Stimulated activated CD8-positive, alpha-beta memory T cell treated with anti-CD3 and anti-CD28 coated beads, Interleukin-4, amount 100 ng/mL, for 1 hour (primary cell): ENCODE data around the gene UNC13C.

Experiments
- DNase-seq, 2 donors: peaks; one replicate each; pipeline ENCODE4 v3.0.0-alpha.2; 2020; ENCODE audit warnings: low read depth in 2 of 2, low spot score in 1 of 2

Gene UNC13C

DNA sequence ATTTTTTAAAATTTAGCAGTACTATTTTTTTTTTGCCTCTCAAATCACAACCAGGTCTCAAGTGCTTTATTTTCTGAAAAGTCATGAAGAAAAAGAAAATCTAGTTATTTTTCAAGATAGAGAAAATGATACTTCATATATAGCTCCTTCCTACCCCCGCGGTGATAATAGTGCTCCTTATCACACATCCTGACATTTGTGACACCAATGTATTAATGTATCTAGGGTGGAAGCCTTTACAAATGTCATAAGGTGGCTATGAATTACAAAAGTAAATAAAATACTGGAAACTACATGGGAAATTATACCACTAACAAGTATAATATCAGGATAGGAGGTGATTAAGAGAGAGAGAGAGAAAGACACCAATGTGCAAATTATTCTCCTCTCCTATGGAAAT lies 582.2 kb downstream of the UNC13C start:
- DNase-seq, result no peak

DNA sequence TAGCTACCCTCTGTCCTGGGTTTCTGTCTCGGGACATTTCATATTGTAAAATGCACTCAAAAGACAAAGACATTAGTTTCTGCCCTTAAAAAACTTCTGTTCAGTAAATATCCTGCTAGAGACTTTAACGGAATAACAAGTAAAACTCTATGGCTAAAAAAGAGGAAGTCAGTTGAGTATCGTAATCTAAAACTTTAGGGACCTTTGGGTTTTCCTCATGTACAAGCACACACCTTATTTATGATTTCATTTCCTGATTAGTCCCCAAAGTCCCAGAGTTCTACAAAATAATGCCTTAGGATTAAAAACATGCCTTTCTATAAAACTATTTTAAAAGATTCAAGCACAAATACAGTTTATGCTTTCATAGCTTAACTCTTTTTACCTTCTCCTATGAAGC lies 585.9 kb downstream of the UNC13C start:
- no peak for DNase-seq

DNA sequence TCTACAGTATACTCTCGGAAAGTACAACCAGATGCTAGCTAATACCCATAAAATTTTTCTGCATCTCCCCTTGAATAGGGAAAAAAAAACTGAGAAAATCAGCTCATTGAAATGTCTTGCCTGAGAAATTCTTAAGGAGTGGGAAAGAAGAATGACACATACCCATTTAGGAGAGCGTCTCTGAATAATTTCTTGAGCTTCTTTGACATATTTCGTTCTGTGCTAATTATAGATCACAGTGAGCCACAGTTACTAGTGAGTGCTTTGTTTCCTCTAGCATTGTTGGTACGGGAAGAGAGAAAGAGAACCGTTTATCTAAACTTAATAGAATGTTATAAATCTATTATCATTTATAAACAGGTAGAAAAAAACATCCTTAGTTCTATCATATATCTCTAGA lies 588.4 kb downstream of the UNC13C start:
- DNase-seq, result no peak

DNA sequence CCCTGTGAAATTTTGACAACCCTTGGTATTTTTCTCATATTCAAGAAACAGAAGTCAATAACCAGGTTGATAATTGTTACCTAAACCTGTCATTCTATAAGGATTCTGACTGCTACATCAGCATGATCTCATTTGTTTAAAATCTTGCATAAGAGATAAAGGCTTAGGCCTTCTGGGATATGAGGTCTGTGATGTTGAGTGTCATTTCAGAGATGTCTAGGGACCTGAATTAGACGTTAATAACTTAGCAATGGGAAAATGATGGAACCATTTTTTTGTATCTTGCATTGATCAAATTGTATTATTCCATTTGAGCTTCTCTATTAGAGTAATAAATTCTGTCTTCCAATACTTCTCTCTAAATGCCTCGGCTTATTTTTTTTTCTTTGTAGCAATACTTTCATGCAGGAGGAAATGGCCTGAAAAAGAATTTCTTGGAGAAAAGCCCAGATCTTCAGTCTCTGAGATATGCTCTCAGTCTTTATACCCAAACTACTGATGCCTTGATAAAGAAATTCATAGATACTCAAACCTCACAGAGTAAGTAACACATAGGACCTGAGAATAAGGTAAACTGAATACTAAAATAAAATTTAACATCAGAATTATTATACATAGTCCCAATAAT lies 589.3 kb downstream of the UNC13C start:
- no peak for DNase-seq

DNA sequence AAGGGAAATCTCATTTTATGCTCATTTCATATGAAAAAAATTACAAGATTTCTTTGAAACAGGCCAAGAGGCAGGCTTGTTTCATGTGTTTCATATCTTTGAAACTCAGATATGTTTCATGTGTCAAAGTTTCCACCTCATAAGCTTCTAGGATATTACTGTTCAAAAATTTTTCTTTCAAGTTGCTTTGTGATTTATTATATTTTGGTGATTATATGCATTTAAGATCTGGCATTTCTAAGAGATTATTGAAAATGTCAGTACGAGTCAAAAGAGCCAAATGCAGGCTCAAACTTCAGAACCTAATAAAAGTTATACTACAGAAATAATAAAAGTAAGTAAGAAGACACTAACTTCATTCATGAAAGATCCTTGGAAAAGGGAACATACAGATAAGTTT lies 590.1 kb downstream of the UNC13C start:
- no peak for DNase-seq

DNA sequence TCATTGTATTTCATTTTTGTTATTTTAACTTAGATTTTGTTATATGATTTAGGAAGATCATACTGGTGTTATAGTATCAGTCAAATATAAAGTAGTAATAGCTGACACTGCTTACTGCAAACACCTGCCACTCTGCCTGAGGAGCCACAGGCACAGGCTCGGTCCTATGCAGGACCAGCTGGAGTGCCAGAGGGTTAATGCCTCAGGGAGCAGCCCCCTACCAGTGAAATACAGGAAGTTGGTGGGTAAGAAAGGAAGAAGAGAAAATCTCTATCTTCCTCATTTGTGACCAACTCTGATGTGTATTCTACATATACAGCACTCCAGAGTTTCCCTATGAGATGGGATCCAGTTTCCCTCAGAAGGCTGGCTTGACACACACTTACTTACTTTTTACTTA lies 593.3 kb downstream of the UNC13C start:
- no peak for DNase-seq

DNA sequence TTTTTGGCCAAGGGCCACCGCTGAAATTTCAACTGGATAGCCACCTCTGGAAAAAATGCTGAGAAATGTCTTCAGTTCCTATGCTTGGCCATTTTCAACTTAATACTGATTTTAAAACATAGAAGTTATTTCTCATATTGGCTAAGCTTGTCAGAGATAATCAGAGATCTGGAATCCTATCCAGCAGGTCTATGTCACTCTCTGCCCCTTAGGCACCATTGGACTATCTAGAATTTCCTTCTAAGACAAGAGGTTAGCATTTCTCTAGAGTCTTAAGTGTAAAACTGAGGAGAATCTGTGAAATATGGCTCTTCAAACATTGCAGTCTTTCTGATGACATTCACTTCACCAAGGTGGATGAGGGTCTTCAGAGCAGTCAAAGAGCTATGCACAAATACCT lies 597.3 kb downstream of the UNC13C start:
- no peak for DNase-seq

DNA sequence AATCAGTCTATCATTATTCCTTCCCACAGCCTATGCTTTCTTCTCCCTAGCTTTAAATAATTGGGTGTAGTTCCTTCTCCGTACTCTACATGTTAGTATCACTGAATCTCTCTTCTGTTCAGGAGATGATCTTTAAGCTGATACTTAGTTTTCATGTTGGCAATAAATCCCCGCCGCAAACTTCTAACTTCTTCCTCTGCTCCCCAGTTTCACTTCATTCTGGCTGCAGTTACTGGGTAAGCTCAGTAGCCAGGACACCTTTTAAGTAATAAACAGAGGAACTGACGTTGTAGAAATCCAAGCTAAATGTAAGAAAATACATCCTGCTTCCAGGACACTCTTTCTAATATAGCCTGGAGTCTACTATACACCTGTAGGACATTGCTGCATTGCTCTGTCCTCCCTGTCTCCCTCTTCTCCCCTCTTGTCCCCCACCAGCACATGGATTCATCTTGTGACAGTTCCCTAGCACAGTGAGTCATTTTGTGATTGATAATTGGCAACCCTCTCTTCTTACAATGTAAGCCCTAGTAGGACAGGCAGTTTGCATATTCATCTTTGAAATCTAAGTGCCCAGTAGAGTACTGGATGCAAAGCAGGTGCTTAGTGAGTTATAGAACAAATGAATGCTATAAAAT lies 598.2 kb downstream of the UNC13C start:
- no peak for DNase-seq

DNA sequence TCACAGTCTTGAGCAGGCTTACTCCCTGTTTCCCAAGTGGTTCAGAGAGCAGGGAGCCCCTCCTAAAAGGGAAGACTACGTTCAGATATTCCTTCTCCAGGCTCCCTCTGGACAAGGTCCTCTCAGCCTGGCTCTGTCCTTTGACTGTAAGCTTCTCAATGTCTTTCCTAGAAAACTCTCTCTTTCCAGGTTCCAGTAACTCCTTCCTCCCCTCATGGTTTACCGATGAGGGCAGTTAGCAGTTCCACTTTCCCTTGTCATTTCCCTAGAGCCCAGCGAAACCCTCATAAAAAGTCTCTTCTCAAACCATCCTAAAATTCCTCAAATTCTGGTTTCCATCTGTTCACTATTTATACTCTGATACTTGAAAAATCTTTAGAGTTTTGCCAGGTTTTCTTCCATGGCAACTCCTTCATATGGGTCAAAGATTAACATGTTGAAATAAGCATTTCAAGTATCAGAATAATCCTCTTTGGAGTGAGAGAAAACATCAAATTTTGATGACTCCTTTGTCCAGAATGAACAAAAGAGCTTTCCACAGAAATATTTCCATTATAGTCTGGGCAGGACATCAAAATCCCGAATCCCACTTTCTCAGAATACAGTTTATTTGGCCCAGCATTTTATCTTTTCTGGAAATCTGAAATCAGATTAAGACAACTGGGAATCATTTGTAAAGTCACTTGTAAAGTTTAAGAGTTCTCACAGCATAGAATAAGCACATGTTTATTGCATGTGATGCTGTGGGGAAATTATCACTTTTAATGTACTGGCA lies 599.4 kb downstream of the UNC13C start:
- DNase-seq, result no peak

DNA sequence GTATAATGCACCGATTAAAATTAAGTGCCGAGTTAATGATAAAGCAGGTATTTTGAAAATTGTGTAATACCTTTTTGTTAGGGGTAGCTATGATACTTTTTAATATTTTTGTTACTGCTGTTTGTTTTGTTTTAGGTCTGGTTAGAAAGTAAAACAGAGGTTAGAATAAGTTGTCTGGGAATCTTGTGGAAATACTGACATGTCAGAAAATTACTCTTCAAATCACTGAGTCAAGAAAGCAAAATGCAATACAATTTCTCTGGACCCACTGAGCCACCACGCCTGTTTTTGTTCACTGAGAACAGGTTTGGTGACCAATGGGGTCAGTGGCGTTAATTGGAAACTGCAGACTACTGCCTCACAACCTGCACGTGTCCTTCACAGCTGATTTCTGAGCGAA lies 601.6 kb downstream of the UNC13C start:
- DNase-seq, result no peak

DNA sequence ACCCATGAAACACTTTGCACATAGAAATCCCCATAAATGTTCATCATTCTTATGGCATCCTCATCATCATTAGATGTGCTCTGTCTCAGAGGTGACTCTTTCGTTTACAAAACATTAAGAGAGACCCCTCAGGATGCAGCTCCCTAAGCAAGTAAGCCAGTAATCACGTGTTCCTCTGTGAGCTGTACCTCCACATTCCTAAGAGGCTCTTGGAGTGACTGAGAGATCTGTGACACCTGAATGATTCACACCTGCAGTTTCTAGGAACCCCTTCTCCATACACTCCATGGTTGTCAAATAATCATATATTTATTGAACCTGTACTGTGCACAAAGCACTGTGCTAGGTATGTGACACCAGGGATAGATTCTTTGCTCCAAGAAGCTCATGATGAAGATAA lies 602.4 kb downstream of the UNC13C start:
- no peak for DNase-seq

DNA sequence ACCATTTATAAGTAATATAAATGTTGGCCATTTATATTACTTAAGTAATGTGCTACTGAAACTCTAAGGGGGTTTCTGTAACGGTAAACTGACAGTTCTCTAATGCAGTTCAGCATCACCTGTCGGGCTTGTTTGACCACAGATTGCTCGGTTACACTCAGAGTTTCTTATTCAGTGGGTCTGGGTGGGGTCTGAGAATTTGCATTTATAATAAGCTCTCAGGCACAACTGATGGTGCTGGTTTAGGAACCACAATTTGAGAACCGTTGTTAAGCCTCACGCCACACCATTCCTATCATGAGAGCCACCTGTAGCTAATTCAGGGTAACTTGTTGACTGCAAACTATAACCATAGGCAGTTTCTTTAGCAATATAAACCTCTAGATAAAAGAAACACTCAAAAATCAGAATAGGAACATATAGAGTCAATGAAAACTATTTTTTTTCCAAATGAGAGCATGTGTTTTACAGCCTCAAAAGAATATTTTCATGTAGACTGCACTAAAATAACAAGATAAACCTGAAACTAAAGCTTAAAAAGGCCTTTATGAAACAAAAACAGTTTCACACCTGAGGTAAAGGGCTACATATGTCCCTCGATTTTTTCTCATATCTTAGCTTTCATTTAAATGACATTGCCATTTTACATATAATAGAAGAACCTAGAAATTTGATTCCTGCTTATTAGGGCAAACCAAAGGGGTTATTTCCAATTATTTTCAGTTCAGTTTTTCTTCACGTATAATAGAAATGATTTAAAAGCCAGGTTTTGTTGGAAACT lies 604.8 kb downstream of the UNC13C start:
- DNase-seq, result no peak

DNA sequence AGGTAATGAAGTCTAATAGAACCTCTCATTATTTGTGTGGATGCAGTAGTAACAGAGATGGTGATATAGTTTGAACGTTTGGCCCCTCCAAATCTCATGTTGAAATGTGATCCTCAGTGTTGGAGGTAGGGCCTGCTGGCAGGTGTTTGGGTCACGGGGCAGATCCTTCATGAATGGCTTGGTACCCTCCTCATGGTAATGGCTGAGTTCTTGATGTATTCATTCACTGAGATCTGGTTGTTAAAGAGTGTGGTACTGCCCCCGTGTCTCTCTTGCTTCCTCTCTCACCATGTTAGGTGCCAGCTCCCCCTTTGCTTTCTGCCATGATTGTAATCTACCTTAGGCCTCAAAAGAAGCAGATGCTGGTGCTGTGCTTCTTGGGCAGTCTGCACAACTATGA lies 606.8 kb downstream of the UNC13C start:
- DNase-seq, result no peak

DNA sequence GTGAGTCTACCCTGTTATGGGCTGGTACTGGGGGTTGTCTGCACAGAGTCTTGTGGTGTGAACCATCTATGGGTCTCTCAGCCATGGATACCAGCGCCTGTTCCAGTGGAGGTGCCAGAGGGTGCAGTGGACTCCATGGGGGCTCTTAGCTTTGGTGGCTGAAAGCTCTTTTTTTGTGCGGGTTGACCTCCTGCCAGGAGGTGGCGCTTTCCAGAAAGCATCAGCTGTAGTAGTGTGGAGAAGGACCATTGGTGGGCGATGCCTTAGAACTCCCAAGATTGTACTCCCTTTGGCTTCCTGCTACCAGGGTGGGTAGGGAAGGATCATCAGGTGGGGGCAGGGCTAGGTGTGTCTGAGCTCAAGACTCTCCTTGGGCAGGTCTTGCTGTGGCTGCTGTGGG lies 615.9 kb downstream of the UNC13C start:
- DNase-seq, result no peak

DNA sequence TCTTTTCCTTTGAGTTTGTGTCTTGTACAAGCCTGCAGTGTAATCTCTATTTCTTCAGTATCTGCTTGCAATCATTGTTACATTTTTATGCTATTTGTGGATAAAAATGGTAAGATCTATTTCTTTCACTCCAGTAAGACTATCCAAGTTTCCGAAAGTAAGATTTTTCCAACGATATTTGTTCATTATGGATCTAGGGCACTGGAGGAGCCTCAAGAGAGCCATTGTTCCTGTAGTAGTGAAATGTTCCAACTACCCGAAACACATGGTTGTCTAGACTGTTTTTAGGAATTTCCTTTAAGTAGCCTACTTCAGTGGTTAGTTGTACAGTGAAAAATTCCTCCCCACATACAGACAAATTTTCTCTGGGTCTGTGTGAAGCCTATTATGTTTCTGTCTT lies 621.1 kb downstream of the UNC13C start:
- DNase-seq, result no peak

DNA sequence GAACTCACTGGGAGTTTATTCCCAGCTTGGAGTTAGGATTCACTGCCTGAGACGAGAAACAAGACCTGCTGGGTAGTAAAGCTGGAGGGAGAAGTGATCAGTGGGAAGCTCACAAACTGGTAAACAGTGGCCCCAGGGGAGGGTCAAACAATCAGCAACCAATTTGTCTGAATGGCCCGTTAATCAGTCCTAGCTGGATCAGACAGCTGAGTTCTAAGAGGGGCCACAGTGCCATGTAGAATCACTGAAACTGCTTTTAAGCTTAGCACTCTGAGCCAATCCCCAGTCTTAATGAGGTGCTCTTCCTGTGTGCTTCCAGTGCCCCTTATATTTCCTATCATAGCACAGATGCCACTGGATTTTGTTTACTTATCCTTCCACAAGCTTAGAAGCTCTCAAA lies 626.8 kb downstream of the UNC13C start:
- DNase-seq, result no peak

DNA sequence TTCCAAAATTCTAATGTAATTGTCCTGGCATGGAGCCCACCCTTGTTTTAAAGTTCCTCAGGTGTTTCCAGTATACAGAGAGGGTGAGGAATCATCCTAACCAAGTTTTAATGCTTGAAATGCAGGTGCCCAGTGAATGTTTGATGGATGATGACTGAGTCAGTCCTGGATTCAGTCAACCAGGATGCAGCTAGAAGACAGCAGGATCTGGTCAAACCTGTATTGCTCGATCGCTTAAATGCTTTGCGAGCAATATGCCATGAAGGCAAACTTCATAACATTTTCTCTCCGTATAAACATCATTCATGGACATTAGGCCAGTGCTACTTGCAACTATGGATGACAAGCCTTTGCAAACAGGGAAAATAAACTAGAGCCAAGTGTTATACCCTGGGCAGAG lies 627.3 kb downstream of the UNC13C start:
- DNase-seq, result no peak

DNA sequence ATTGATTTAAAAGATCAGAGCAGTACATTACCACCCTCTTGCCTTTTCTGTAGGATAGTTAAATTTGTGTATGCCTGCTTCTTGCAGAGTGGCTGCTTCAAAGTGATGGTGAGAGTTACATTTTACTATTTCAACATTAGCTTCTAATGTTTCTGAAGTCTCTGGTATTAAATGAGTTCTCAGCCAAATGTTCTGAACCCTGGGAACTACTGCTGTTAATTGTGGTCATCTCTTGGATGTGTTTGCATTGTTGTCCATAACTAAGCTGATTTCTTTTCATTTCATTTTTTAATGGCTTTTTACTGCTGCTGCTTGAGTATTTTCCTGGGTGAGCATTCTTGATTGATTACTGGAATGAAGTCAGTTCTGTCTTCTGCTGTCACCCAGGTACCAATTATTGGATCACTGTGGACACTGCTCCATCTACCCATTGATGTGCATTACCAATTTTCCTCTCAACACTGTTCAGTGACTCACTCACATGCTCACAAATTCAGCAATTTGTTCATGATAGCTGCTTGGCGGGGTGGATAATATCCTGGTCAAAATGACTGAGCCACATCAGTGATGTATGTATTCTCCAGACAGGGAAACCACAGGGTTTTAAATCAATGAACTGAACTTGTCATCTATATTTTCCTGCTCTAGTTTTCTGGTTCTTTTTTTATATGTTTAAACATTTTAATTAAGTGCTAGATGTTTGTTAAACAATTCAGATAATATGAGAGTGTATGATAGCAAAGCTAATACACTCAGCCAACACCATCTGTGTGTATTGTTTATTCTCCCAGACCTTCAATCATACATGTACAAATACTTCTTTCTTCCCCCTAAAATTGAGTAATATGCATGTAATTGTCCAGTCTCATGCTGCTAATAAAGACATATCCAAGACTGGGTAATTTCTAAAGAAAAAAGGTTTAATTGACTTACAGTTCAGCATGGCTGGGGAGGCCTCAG lies 630.9 kb downstream of the UNC13C start:
- DNase-seq, result no peak

DNA sequence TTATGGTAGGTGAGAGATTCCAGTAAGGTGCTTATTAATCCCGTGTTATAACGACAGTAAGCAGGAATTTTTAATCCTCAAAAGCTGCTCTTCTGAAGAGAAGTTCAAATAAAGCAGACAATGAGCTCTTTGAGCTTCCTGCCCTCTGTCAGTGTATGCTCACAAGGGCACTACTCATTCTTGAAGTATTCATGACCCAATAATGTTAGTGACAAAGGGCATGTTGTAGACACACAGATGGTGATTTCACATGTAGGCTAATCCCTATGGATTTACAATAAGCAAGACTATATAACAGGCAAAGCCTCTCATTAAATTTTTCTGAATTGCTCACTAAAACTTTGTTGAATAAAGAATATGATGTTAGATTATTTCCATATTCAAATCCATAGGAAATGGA lies 639.9 kb downstream of the UNC13C start:
- DNase-seq, result no peak

DNA sequence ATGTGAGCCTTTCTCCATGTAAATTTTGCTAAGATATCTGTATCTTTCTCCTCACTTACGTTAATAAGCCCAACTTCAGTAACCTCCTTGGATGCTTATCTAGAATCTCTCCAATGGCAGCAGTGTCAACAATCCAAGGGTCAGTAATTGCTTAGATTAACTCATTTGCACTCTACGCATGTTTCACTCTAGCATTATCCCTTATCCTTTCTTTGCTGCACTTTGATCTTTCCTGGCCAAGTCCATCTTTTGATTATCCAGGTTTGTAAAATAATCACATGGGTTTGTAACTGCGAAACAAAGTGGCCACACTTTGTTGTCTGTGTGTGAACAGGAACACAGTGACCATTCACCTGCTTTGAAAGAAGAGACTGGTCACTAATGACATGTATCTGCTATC lies 640.9 kb downstream of the UNC13C start:
- no peak for DNase-seq

DNA sequence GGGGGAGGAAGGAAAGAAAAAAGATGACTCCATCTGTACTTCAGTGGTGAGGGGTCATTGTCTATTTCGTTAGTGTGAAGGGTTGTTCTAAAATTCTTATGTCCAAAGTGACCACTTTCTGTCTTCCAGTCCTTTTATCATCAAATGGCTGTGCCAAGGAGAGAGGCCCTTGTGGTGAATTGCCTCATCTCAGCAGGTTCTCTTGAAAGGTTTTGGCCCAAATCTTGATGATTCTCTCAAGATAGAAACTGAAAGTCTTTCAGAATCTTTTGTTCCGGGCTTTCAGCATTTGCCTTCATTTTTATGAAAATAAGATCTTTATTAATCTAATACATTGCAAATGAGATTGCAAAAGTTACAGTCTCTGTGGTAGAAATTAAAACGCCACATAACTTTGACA lies 642.7 kb downstream of the UNC13C start:
- DNase-seq, result no peak
